ENCODE results near the gene ANAPC2. TPM values are rescaled to one million over a fixed set of nuclear protein-coding genes. Genes with fewer than 3 reads are reported as not detected.

ANAPC2 gene
- total and polyA plus RNA-seq, 4 donors = 9.3 to 32.6 (median 19.6) TPM

GRCh38 chr9:137167747-137168572 is 20.4 kb downstream of the ANAPC2 start:
- H3K9ac ChIP-seq (ENCODE audit: low read depth in 1 of 2, low read length in 2 of 2) = no peak overlapping the region
- H3K4me1 ChIP-seq (ENCODE audit: control insufficient read depth in 4 of 4, insufficient read depth in 4 of 4, low read length in 3 of 4) = peaks cover 18 to 26% (median 21%) of the 10 kb centered on the region in 4 donors
- H3K27me3 ChIP-seq (ENCODE audit: control insufficient read depth in 4 of 4, insufficient read depth in 4 of 4, low read length in 3 of 4) = peaks cover 7 to 36% (median 15%) of the 10 kb centered on the region in 4 donors
- WGBS = 7% methylated on average over 57 of the region's 57 CpGs
- H3K9me3 ChIP-seq (ENCODE audit: control insufficient read depth in 4 of 4, low read length in 3 of 4) = no peaks in the 10 kb centered on the region
- H3K27ac ChIP-seq (ENCODE audit: low read depth in 1 of 2, low read length in 2 of 2) = no peak overlapping the region
- H3K36me3 ChIP-seq (ENCODE audit: control insufficient read depth in 4 of 4, insufficient read depth in 3 of 4, low read depth in 1 of 4, low read length in 3 of 4) = no peaks in the 10 kb centered on the region
- peak overlapping the region in 1 of 3 donors; percentile 42 for H3K4me3 ChIP-seq (ENCODE audit: low read depth in 1 of 3, low read length in 3 of 3)
- no peak for DNase-seq (ENCODE audit: low spot score)
- TF ChIP-seq TAF1 (conservative IDR thresholded peaks at IDR 0.05) (no peak), REST (IDR thresholded peaks at IDR 0.05) (no peak), CTCF (IDR thresholded peaks at IDR 0.05; ENCODE audit: low read depth, low read length, missing input control) (no peak), FOXA2 (IDR thresholded peaks at IDR 0.05) (no peak)

GRCh38 chr9:137167277-137167746 is 21.0 kb downstream of the ANAPC2 start:
- H3K4me1 ChIP-seq (ENCODE audit: control insufficient read depth in 4 of 4, insufficient read depth in 4 of 4, low read length in 3 of 4) = peaks cover 18 to 33% (median 22%) of the 10 kb centered on the region in 4 donors
- H3K27ac ChIP-seq (ENCODE audit: low read depth in 1 of 2, low read length in 2 of 2) = no peak overlapping the region
- no peaks in the 10 kb centered on the region for H3K36me3 ChIP-seq (ENCODE audit: control insufficient read depth in 4 of 4, insufficient read depth in 3 of 4, low read depth in 1 of 4, low read length in 3 of 4)
- no peak overlapping the region for H3K4me3 ChIP-seq (ENCODE audit: low read depth in 1 of 3, low read length in 3 of 3)
- peaks cover 7 to 36% (median 15%) of the 10 kb centered on the region in 4 donors for H3K27me3 ChIP-seq (ENCODE audit: control insufficient read depth in 4 of 4, insufficient read depth in 4 of 4, low read length in 3 of 4)
- no peak for DNase-seq (ENCODE audit: low spot score)
- 23% methylated on average over 44 of the region's 44 CpGs for WGBS
- no peaks in the 10 kb centered on the region for H3K9me3 ChIP-seq (ENCODE audit: control insufficient read depth in 4 of 4, low read length in 3 of 4)
- H3K9ac ChIP-seq (ENCODE audit: low read depth in 1 of 2, low read length in 2 of 2) = no peak overlapping the region
- TF ChIP-seq EGR1 (IDR thresholded peaks at IDR 0.05; ENCODE audit: low read depth in 2 of 2) (no peak), NR2F2 (IDR thresholded peaks at IDR 0.05) (no peak), CTCF (IDR thresholded peaks at IDR 0.05; ENCODE audit: low read depth, low read length, missing input control) (no peak), JUND (IDR thresholded peaks at IDR 0.05) (no peak), FOXA1 (IDR thresholded peaks at IDR 0.05) (no peak), TAF1 (conservative IDR thresholded peaks at IDR 0.05) (no peak), REST (IDR thresholded peaks at IDR 0.05) (no peak), SP1 (IDR thresholded peaks at IDR 0.05) (no peak), HNF4G (IDR thresholded peaks at IDR 0.05) (no peak), YY1 (IDR thresholded peaks at IDR 0.05) (no peak), GABPA (IDR thresholded peaks at IDR 0.05 in 1 of 2, conservative IDR thresholded peaks at IDR 0.05 in 1 of 2) (no peak), RAD21 (IDR thresholded peaks at IDR 0.05) (no peak), HNF4A (conservative IDR thresholded peaks at IDR 0.05) (no peak)
- TF ChIP-seq, protein P1, sequence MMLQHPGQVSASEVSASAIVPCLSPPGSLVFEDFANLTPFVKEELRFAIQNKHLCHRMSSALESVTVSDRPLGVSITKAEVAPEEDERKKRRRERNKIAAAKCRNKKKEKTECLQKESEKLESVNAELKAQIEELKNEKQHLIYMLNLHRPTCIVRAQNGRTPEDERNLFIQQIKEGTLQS (IDR thresholded peaks at IDR 0.05) = no peak
- TF ChIP-seq, protein P2, sequence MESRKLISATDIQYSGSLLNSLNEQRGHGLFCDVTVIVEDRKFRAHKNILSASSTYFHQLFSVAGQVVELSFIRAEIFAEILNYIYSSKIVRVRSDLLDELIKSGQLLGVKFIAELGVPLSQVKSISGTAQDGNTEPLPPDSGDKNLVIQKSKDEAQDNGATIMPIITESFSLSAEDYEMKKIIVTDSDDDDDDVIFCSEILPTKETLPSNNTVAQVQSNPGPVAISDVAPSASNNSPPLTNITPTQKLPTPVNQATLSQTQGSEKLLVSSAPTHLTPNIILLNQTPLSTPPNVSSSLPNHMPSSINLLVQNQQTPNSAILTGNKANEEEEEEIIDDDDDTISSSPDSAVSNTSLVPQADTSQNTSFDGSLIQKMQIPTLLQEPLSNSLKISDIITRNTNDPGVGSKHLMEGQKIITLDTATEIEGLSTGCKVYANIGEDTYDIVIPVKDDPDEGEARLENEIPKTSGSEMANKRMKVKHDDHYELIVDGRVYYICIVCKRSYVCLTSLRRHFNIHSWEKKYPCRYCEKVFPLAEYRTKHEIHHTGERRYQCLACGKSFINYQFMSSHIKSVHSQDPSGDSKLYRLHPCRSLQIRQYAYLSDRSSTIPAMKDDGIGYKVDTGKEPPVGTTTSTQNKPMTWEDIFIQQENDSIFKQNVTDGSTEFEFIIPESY (IDR thresholded peaks at IDR 0.05) = no peak
- TF ChIP-seq, protein P3, sequence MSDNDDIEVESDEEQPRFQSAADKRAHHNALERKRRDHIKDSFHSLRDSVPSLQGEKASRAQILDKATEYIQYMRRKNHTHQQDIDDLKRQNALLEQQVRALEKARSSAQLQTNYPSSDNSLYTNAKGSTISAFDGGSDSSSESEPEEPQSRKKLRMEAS (IDR thresholded peaks at IDR 0.05) = no peak
